Erythroblast (primary cell): ENCODE measurements around the gene IVD.

ENCODE experiments used
- GATA1 ChIP-seq: IDR thresholded peaks from 2 replicates; pipeline ENCODE4 v1.6.1; 2011; ENCODE audit warnings: low read depth, mild to moderate bottlenecking, control low read depth, low read length, moderate library complexity
- POLR2A ChIP-seq: IDR thresholded peaks from 2 replicates; pipeline ENCODE4 v1.6.1; 2011; ENCODE audit warnings: mild to moderate bottlenecking, low read length

DNA sequence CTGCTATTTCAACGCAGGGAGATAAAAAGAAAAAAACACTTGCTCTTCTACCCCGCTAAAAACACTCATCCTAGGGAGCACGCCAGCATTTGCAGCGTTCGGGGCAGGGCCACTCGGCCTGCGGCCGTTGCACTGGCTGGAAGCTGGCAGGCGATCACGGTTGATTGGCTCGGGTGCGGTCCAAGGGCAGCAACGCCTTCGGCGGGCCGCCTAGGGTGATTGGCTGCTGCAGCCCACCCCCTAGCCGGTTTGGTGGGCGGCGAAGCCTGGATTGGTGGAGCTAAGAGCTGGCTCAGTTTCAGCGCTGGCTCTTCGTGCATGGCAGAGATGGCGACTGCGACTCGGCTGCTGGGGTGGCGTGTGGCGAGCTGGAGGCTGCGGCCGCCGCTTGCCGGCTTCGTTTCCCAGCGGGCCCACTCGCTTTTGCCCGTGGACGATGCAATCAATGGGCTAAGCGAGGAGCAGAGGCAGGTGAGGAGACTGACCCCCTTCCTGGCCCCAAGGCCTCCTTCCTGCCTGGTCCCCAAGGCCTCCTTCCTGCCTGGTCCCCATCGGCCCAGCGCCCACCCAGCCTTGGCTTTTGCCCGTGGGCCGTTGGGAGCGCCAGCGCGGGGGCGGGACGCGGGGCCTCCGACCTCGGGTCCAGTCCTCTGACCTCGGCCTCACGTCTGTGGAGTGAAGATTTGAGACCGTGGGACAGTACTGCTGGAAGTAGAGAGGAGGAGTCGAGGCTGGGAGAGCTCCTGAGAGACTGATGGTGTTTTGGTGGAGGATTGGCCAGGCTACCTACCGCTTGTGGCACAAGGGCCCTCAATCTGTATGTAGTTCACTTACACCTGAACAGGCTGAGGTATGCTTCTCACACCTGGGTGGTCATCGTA is at the start of gene IVD:
- TF ChIP-seq POLR2A: peak; percentile 93
- TF ChIP-seq GATA1: no peak
